Liver (tissue), 9 donors: ENCODE data around the gene COL4A3. TPM values are rescaled to one million over a fixed set of nuclear protein-coding genes. Genes with fewer than 3 reads are reported as not detected.

Experiments used
- DNase-seq: peaks from one replicate; pipeline ENCODE4 v3.0.0-alpha.2; 2017; ENCODE audit warnings: low spot score
- H3K27ac ChIP-seq, 2 donors: one replicate each; pipeline ENCODE4 v1.7.0; 2013; ENCODE audit warnings: inconsistent platforms in 2 of 2, low read length in 2 of 2, control low read depth in 1 of 2, low read depth in 1 of 2, mild to moderate bottlenecking in 1 of 2
- H3K27me3 ChIP-seq, 4 donors: one replicate each; pipeline versions ENCODE4 v1.6.1 to v1.7.0; 2013; ENCODE audit warnings: low read length in 3 of 4, inconsistent platforms in 1 of 4, mild to moderate bottlenecking in 1 of 4, moderate library complexity in 1 of 4; ENCODE audit not compliant: control insufficient read depth in 4 of 4, insufficient read depth in 4 of 4
- H3K36me3 ChIP-seq, 4 donors: one replicate each; pipeline versions ENCODE4 v1.6.1 to v1.7.0; 2013; ENCODE audit warnings: low read length in 3 of 4, mild to moderate bottlenecking in 3 of 4, low read depth in 1 of 4, moderate library complexity in 1 of 4; ENCODE audit not compliant: control insufficient read depth in 4 of 4, insufficient read depth in 3 of 4
- H3K4me1 ChIP-seq, 4 donors: one replicate each; pipeline versions ENCODE4 v1.6.1 to v1.7.0; 2013; ENCODE audit warnings: low read length in 3 of 4, mild to moderate bottlenecking in 3 of 4, moderate library complexity in 1 of 4; ENCODE audit not compliant: control insufficient read depth in 4 of 4, insufficient read depth in 4 of 4
- H3K4me3 ChIP-seq, 3 donors: one replicate each; pipeline versions ENCODE4 v1.6.1 to v1.7.0; 2013; ENCODE audit warnings: low read length in 3 of 3, control low read depth in 1 of 3, low read depth in 1 of 3, mild to moderate bottlenecking in 1 of 3
- H3K9ac ChIP-seq, 2 donors: one replicate each; pipeline ENCODE4 v1.7.0; 2013; ENCODE audit warnings: low read length in 2 of 2, mild to moderate bottlenecking in 2 of 2, moderate library complexity in 2 of 2, control low read depth in 1 of 2, low read depth in 1 of 2
- H3K9me3 ChIP-seq, 4 donors: one replicate each; pipeline versions ENCODE4 v1.6.1 to v1.7.0; 2013; ENCODE audit warnings: low read length in 3 of 4; ENCODE audit not compliant: control insufficient read depth in 4 of 4
- EGR1 ChIP-seq, 2 donors: IDR thresholded peaks; 2 replicates each; pipeline ENCODE4 v1.6.1; 2016 to 2018; ENCODE audit warnings: antibody characterized with exemption in 2 of 2, low read depth in 2 of 2
- FOXA1 ChIP-seq: IDR thresholded peaks from 2 replicates; pipeline ENCODE4 v1.6.1; 2016; ENCODE audit warnings: antibody characterized with exemption
- FOXA2 ChIP-seq: IDR thresholded peaks from 2 replicates; pipeline ENCODE4 v1.6.1; 2016; ENCODE audit warnings: antibody characterized with exemption
- GABPA ChIP-seq, 2 donors: IDR thresholded peaks in 1 of 2; conservative IDR thresholded peaks in 1 of 2; 2 replicates each; pipeline ENCODE4 v1.6.1; 2016; ENCODE audit warnings: antibody characterized with exemption in 2 of 2, mild to moderate bottlenecking in 1 of 2, moderate library complexity in 1 of 2
- HNF4A ChIP-seq, 2 donors: conservative IDR thresholded peaks; 2 replicates each; pipeline ENCODE4 v1.6.1; 2016; ENCODE audit warnings: antibody characterized with exemption in 2 of 2, mild to moderate bottlenecking in 2 of 2
- HNF4G ChIP-seq: IDR thresholded peaks from 2 replicates; pipeline ENCODE4 v1.6.1; 2016; ENCODE audit warnings: antibody characterized with exemption
- JUND ChIP-seq, 2 donors: IDR thresholded peaks; 2 replicates each; pipeline ENCODE4 v1.6.1; 2016; ENCODE audit warnings: antibody characterized with exemption in 2 of 2
- NR2F2 ChIP-seq: IDR thresholded peaks from 2 replicates; pipeline ENCODE4 v1.6.1; 2016; ENCODE audit warnings: antibody characterized with exemption
- RAD21 ChIP-seq, 2 donors: IDR thresholded peaks; 2 replicates each; pipeline ENCODE4 v1.6.1; 2016; ENCODE audit warnings: antibody characterized with exemption in 2 of 2, mild to moderate bottlenecking in 2 of 2
- RXRA ChIP-seq, 2 donors: IDR thresholded peaks; 2 replicates each; pipeline ENCODE4 v1.6.1; 2017 to 2018; ENCODE audit warnings: antibody characterized with exemption in 2 of 2, mild to moderate bottlenecking in 1 of 2
- SP1 ChIP-seq: IDR thresholded peaks from 2 replicates; pipeline ENCODE4 v1.6.1; 2018; ENCODE audit warnings: antibody characterized with exemption, mild to moderate bottlenecking
- YY1 ChIP-seq: IDR thresholded peaks from 2 replicates; pipeline ENCODE4 v1.6.1; 2016; ENCODE audit warnings: antibody characterized with exemption, mild to moderate bottlenecking
- WGBS: extraction: QIAGEN DNeasy Blood & Tissue Kit; methylation state at CpG from one replicate; pipeline ENCODE4 v1.1.7; 2013; 5-methylcytosine and 5-hydroxymethylcytosine counted together
- polyA plus RNA-seq, 2 donors: library from polyadenylated mRNA; stranded (reverse) in 1 of 2; unstranded in 1 of 2; fragments of 200-250 nt in 1 of 2; fragments of >200 nt in 1 of 2; fragmentation: Nextera tagmentation in 1 of 2; extraction: Ambion mirVana in 1 of 2; gene quantifications; one replicate each; pipeline versions ENCODE4 v1.2.1 to v1.2.3, GENCODE V29; 2013 to 2015
- total RNA-seq, 2 donors: library from RNA; depleted of rRNA; stranded (reverse); fragments of >200 nt; gene quantifications; one replicate each; pipeline ENCODE4 v1.2.3, GENCODE V29; 2014
- TF ChIP-seq, protein P1 (sequence below): fragments of 150-350 bp; IDR thresholded peaks from 2 replicates; pipeline ENCODE4 v1.5.1; 2017; ENCODE audit warnings: improper control_type of control experiment, low read depth, low read length; ENCODE audit not compliant: missing input control
- TF ChIP-seq, protein P2 (sequence below): IDR thresholded peaks from 2 replicates; pipeline ENCODE4 v1.6.1; 2016; ENCODE audit warnings: antibody characterized with exemption, mild to moderate bottlenecking
- donor health status: healthy.
- donor health status: healthy.
- donor health status: healthy.
- donor health status: healthy.
- donor health status: healthy.

The COL4A3 gene
- total and polyA plus RNA-seq, 4 donors: 0.05 to 2.3 (median 0.35) TPM

DNA sequence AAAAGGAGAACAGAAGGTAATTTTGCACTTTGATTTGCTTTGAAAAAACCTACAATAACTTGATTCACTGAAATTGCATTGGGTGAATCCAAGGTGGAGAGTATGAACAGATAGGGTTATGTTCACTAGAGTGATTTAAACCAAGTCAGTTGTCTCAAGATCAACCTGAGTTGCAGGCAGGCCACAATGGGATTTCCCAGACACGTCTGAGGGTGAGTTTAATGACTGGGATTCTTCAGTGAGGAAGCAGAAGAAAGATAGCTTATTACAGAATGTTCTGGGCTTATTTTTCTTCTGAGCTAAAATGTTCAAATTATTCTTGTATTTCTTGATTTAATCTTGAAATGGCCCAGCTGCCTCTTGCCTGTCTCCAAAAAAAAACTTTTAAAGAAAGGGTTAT, 20.5 kb upstream of the COL4A3 start (continued):
- TF ChIP-seq, protein P1, sequence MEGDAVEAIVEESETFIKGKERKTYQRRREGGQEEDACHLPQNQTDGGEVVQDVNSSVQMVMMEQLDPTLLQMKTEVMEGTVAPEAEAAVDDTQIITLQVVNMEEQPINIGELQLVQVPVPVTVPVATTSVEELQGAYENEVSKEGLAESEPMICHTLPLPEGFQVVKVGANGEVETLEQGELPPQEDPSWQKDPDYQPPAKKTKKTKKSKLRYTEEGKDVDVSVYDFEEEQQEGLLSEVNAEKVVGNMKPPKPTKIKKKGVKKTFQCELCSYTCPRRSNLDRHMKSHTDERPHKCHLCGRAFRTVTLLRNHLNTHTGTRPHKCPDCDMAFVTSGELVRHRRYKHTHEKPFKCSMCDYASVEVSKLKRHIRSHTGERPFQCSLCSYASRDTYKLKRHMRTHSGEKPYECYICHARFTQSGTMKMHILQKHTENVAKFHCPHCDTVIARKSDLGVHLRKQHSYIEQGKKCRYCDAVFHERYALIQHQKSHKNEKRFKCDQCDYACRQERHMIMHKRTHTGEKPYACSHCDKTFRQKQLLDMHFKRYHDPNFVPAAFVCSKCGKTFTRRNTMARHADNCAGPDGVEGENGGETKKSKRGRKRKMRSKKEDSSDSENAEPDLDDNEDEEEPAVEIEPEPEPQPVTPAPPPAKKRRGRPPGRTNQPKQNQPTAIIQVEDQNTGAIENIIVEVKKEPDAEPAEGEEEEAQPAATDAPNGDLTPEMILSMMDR: no peak
- TF ChIP-seq EGR1 (IDR thresholded peaks at IDR 0.05; ENCODE audit: low read depth in 2 of 2) (no peak), RXRA (IDR thresholded peaks at IDR 0.05) (no peak), FOXA2 (no peak), YY1 (no peak), GABPA (IDR thresholded peaks at IDR 0.05 in 1 of 2, conservative IDR thresholded peaks at IDR 0.05 in 1 of 2) (no peak), RAD21 (IDR thresholded peaks at IDR 0.05) (no peak), HNF4G (no peak)

DNA sequence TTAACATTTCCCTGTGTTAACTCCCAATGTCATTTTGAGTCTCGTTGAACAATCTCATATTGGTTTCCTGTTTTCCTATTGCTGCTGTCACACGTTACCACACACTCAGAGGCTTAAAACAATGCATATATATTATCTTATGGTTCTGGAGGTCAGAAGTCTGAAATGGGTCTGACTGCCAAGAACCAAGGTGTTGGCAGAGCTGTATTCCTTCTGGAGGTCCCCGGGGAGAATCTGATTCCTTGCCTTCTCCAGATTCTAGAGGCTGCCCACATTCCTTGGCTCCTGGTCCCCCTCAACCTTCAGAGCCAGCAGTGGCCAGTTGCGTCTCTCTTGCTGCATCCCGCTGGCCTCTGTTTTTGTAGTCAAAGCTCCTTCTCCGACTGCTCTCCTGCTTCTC, 18.0 kb upstream of the COL4A3 start:
- Histone ChIP-seq H3K9me3 (peaks cover 0 to 4% (median 0%) of the 10 kb centered on the region in 4 donors), H3K4me3 (no peak overlapping the region), H3K36me3 (peaks cover 0 to 2% (median 0%) of the 10 kb centered on the region in 4 donors), H3K27ac (no peak overlapping the region), H3K4me1 (no peaks in the 10 kb centered on the region), H3K9ac (no peak overlapping the region), H3K27me3 (no peaks in the 10 kb centered on the region)
- WGBS: 83% methylated on average over 6 of the region's 6 CpGs
- TF ChIP-seq, protein P2, sequence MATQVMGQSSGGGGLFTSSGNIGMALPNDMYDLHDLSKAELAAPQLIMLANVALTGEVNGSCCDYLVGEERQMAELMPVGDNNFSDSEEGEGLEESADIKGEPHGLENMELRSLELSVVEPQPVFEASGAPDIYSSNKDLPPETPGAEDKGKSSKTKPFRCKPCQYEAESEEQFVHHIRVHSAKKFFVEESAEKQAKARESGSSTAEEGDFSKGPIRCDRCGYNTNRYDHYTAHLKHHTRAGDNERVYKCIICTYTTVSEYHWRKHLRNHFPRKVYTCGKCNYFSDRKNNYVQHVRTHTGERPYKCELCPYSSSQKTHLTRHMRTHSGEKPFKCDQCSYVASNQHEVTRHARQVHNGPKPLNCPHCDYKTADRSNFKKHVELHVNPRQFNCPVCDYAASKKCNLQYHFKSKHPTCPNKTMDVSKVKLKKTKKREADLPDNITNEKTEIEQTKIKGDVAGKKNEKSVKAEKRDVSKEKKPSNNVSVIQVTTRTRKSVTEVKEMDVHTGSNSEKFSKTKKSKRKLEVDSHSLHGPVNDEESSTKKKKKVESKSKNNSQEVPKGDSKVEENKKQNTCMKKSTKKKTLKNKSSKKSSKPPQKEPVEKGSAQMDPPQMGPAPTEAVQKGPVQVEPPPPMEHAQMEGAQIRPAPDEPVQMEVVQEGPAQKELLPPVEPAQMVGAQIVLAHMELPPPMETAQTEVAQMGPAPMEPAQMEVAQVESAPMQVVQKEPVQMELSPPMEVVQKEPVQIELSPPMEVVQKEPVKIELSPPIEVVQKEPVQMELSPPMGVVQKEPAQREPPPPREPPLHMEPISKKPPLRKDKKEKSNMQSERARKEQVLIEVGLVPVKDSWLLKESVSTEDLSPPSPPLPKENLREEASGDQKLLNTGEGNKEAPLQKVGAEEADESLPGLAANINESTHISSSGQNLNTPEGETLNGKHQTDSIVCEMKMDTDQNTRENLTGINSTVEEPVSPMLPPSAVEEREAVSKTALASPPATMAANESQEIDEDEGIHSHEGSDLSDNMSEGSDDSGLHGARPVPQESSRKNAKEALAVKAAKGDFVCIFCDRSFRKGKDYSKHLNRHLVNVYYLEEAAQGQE: no peak
- no peak for TF ChIP-seq GABPA (IDR thresholded peaks at IDR 0.05 in 1 of 2, conservative IDR thresholded peaks at IDR 0.05 in 1 of 2)
- no peak for TF ChIP-seq EGR1 (IDR thresholded peaks at IDR 0.05; ENCODE audit: low read depth in 2 of 2)
- TF ChIP-seq FOXA2: no peak
- DNase-seq: no peak

DNA sequence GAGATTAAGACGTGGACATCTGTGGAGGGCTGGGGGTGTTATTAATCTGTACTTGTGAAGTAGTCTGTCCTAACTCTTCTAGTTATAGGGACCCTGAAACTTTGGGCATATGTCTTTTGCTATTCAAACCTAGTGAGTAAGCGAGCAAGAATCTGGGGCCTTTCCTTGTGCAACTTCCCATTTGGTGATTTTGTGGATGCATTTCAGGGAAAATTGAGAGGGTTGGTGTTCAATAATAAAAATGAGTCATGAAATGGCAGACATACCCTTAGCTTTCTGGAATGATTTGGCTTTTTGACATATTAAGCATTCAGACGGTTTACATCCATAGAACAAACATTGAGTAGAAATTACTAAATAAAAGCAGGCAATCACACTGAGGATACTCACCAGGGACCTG, 17.4 kb upstream of the COL4A3 start:
- no peak overlapping the region for H3K9ac ChIP-seq
- no peak overlapping the region for H3K4me3 ChIP-seq
- no peaks in the 10 kb centered on the region for H3K4me1 ChIP-seq
- no peak overlapping the region for H3K27ac ChIP-seq
- TF ChIP-seq NR2F2: no peak
- peaks cover 0 to under 1% (median 0%) of the 10 kb centered on the region in 4 donors for H3K36me3 ChIP-seq
- 83% methylated on average over 3 of the region's 3 CpGs for WGBS
- DNase-seq: no peak
- H3K9me3 ChIP-seq: peaks cover 0 to 4% (median 0%) of the 10 kb centered on the region in 4 donors
- no peaks in the 10 kb centered on the region for H3K27me3 ChIP-seq

DNA sequence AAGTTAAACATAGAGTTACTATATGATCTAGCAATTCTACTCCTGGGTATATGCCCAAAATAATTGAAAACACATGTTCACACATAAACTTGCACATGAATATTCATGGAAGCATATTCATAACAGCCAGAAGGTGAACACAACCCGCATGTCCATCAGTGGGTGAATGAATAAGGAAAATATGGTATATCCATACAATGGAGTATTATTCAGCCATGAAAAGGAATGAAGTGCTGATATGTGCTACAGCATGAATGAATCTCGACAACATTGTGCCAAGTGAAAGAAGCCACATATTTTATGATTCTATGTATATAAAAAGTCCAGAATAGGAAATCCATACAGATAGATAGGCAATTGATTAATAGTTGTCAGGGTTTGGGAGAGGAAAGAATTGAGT, 16.3 kb upstream of the COL4A3 start:
- WGBS: 68% methylated on average over 2 of the region's 2 CpGs
- H3K9me3 ChIP-seq: peaks cover 0 to 4% (median 0%) of the 10 kb centered on the region in 4 donors
- no peak for DNase-seq
- H3K36me3 ChIP-seq: no peaks in the 10 kb centered on the region
- no peaks in the 10 kb centered on the region for H3K4me1 ChIP-seq
- H3K27me3 ChIP-seq: no peaks in the 10 kb centered on the region
- H3K4me3 ChIP-seq: no peak overlapping the region
- H3K27ac ChIP-seq: no peak overlapping the region
- no peak overlapping the region for H3K9ac ChIP-seq
- TF ChIP-seq, protein P2: no peak
- TF ChIP-seq, protein P1: no peak
- TF ChIP-seq RXRA (IDR thresholded peaks at IDR 0.05) (no peak), FOXA1 (no peak), JUND (IDR thresholded peaks at IDR 0.05) (no peak), EGR1 (IDR thresholded peaks at IDR 0.05; ENCODE audit: low read depth in 2 of 2) (no peak), HNF4A (conservative IDR thresholded peaks at IDR 0.05) (no peak), RAD21 (IDR thresholded peaks at IDR 0.05) (no peak), GABPA (IDR thresholded peaks at IDR 0.05 in 1 of 2, conservative IDR thresholded peaks at IDR 0.05 in 1 of 2) (no peak), SP1 (no peak)
